Endothelial cell (in vitro differentiated cells): ENCODE results near the gene EGFL7. TPM values are rescaled to one million over a fixed set of nuclear protein-coding genes. Genes with fewer than 3 reads are reported as not detected.

Experiments used
- DNase-seq: peaks from one replicate; pipeline ENCODE4 v3.0.0; 2021; ENCODE audit warnings: low spot score
- H3K27ac Mint-ChIP-seq: one replicate; pipeline ENCODE4 v1.8.0; 2021; ENCODE audit warnings: mixed read lengths, inconsistent platforms; ENCODE audit not compliant: unreplicated experiment
- H3K27me3 Mint-ChIP-seq: one replicate; pipeline ENCODE4 v1.8.0; 2021; ENCODE audit warnings: mild to moderate bottlenecking, moderate library complexity, mixed read lengths, inconsistent platforms; ENCODE audit not compliant: unreplicated experiment
- H3K36me3 Mint-ChIP-seq: one replicate; pipeline ENCODE4 v1.8.0; 2021; ENCODE audit warnings: mild to moderate bottlenecking, low read depth, mixed read lengths, inconsistent platforms; ENCODE audit not compliant: unreplicated experiment
- H3K4me1 Mint-ChIP-seq: one replicate; pipeline ENCODE4 v1.8.0; 2021; ENCODE audit warnings: mild to moderate bottlenecking, mixed read lengths, inconsistent platforms; ENCODE audit not compliant: unreplicated experiment
- H3K4me3 Mint-ChIP-seq: one replicate; pipeline ENCODE4 v1.8.0; 2021; ENCODE audit warnings: mild to moderate bottlenecking, mixed read lengths, inconsistent platforms; ENCODE audit not compliant: unreplicated experiment
- H3K9me3 Mint-ChIP-seq: one replicate; pipeline ENCODE4 v1.8.0; 2021; ENCODE audit warnings: mixed read lengths, inconsistent platforms; ENCODE audit not compliant: unreplicated experiment
- CTCF ChIP-seq: fragments of 200-600 bp; sonication (generic); IDR thresholded peaks from one replicate; pipeline ENCODE4 v1.5.0; 2021; ENCODE audit warnings: antibody characterized with exemption; ENCODE audit not compliant: unreplicated experiment
- total RNA-seq: library from RNA; stranded (reverse); fragmentation: NEBNext Ultra II Directional; extraction: Animal tissue kit (Norgen Biotek cat#: 25700); gene quantifications from one replicate; pipeline ENCODE4 v1.2.1, GENCODE V29; 2021; ENCODE audit not compliant: unreplicated experiment

EGFL7 gene
- total RNA-seq, 1 donor from 2014 or later: 945 TPM

- no peak for DNase-seq
- Mint-ChIP-seq H3K27me3 (peaks cover 65% of the 10 kb centered on the region), H3K4me3 (peak overlapping the region; percentile 96), H3K4me1 (peaks cover 8% of the 10 kb centered on the region), H3K27ac (peak overlapping the region; percentile 93), H3K36me3 (peaks cover 34% of the 10 kb centered on the region), H3K9me3 (no peaks in the 10 kb centered on the region)
- no peak for TF ChIP-seq CTCF
Observed at GRCh38 chr9:136666372-136667213, 3.9 kb downstream of the EGFL7 start.

- Mint-ChIP-seq H3K27ac (no peak overlapping the region), H3K9me3 (no peaks in the 10 kb centered on the region), H3K4me3 (peak overlapping the region; percentile 83), H3K36me3 (peaks cover 34% of the 10 kb centered on the region), H3K27me3 (peaks cover 69% of the 10 kb centered on the region), H3K4me1 (peaks cover 8% of the 10 kb centered on the region)
- DNase-seq: no peak
- TF ChIP-seq CTCF: no peak
Observed at GRCh38 chr9:136667214-136667939, 4.7 kb downstream of the EGFL7 start.

- Mint-ChIP-seq H3K4me3 (peak overlapping the region; percentile 90), H3K36me3 (peaks cover 32% of the 10 kb centered on the region), H3K27me3 (peaks cover 71% of the 10 kb centered on the region), H3K9me3 (no peaks in the 10 kb centered on the region), H3K4me1 (peaks cover 8% of the 10 kb centered on the region), H3K27ac (no peak overlapping the region)
- no peak for DNase-seq
- TF ChIP-seq CTCF: no peak
Observed at GRCh38 chr9:136667940-136668760, 5.4 kb downstream of the EGFL7 start.

- DNase-seq: no peak
- H3K27me3 Mint-ChIP-seq: peaks cover 72% of the 10 kb centered on the region
- peaks cover 11% of the 10 kb centered on the region for H3K4me1 Mint-ChIP-seq
- no peaks in the 10 kb centered on the region for H3K9me3 Mint-ChIP-seq
- peak overlapping the region; percentile 83 for H3K27ac Mint-ChIP-seq
- H3K36me3 Mint-ChIP-seq: peaks cover 29% of the 10 kb centered on the region
- TF ChIP-seq CTCF: no peak
- H3K4me3 Mint-ChIP-seq: peak overlapping the region; percentile 90
Observed at GRCh38 chr9:136668983-136669790, 6.5 kb downstream of the EGFL7 start.
